ENCODE measurements around the gene NPTX2. TPM values are rescaled to one million over a fixed set of nuclear protein-coding genes. Genes with fewer than 3 reads are reported as not detected.

The NPTX2 gene
- total and polyA plus RNA-seq, 10 of the 15 experiments (the other 5 are each of a cell fraction or from before 2014, with no cell fraction given) = 0.04 TPM; not detected in 9

DNA sequence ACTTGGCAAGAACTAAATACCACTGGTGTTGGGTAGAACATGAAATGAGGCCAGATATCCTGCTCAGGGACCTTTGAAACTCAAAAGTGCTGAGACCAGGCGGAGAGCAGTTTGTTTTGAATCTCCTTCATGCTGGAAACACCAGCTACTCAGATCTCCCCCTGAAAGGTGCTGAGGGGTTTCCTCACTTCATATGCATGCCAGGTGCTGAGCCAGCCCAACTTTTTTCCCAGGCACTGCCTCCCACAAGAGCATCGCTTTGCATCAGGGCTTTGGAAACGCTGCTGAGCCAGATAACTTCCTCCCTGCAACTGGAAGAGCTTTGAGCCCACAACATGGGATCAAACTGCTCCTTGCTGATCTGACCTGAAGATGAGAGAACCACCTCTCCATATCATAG is 13.7 kb downstream of the NPTX2 start (continued):
- no peak for TF ChIP-seq BHLHE40 (IDR thresholded peaks at IDR 0.05; ENCODE audit: borderline replicate concordance in 1 of 2, low read depth in 2 of 2, low read length in 1 of 2)

DNA sequence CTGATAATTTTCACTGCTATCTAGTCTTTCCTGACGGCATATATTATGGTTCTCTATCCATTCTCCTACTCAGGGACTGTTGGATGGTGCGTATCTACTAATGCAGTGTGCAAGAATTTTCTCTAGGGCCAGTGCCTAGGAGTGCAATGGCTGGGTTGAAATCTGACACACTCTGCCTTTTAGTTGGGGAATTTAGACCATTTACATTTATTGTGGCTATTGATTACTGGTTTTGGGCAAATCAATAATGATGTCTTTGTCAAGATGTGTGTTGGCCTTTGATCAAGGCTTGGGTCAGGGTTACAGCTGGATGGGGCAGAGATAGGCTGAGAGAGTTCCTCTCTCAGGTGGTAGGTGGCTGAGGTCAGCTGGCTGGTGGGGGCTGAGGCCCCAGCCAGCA is 21.8 kb downstream of the NPTX2 start:
- no peak overlapping the region for H3K4me2 ChIP-seq (ENCODE audit: control insufficient read depth, insufficient read depth)
- POLR2A ChIA-PET = no interaction called here
- no peaks in the 10 kb centered on the region for H3K79me2 ChIP-seq (ENCODE audit: control insufficient read depth, insufficient read depth, low read length)
- no peak overlapping the region for H3K9ac ChIP-seq (ENCODE audit: control insufficient read depth, insufficient read depth, low read length)
- intact Hi-C loops (cut with micrococcal nuclease; ENCODE audit: unreplicated experiment) (no loop called here), in situ Hi-C loops (cut with MboI) (no loop called here)
- no peaks in the 10 kb centered on the region for H3K27me3 ChIP-seq (replicated peaks in 1 of 2; ENCODE audit: control insufficient read depth in 2 of 2, insufficient read depth in 2 of 2, low read length in 1 of 2)
- H4K20me1 ChIP-seq (ENCODE audit: control insufficient read depth, insufficient read depth) = no peaks in the 10 kb centered on the region
- SMC1A ChIA-PET (ENCODE audit: uncharacterized antibody, unreplicated experiment) = no interaction called here
- ATAC-seq = no peak
- peaks cover 25% of the 10 kb centered on the region for H3K4me1 ChIP-seq (ENCODE audit: control insufficient read depth, insufficient read depth, low read length)
- H3K4me3 ChIP-seq = no peak overlapping the region
- FAIRE-seq = no peak
- no peak overlapping the region for H3K27ac ChIP-seq (ENCODE audit: control insufficient read depth, insufficient read depth)
- no TSS peak for BruUV-seq (replicated peaks)
- CTCF ChIA-PET = no interaction called here
- H3K36me3 ChIP-seq (ENCODE audit: control insufficient read depth in 2 of 2, insufficient read depth in 2 of 2, low read length in 1 of 2) = no peaks in the 10 kb centered on the region
- no peak for DNase-seq (ENCODE audit: low read depth, low spot score)
- H3K9me3 ChIP-seq (replicated peaks; ENCODE audit: control insufficient read depth, insufficient read depth, low read length) = peaks cover 8% of the 10 kb centered on the region; the same call in 1 of the 3 replicates
- RAD21 ChIA-PET (ENCODE audit: unreplicated experiment) = no interaction called here
- 43% methylated on average over 2 of the region's 2 CpGs for WGBS (ENCODE audit: insufficient coverage, insufficient replicate concordance, low lambda C conversion rate, missing lambda C conversion rate)
- H2AFZ ChIP-seq (ENCODE audit: control insufficient read depth, low read depth, low read length) = no peak overlapping the region
- TF ChIP-seq, protein P1, sequence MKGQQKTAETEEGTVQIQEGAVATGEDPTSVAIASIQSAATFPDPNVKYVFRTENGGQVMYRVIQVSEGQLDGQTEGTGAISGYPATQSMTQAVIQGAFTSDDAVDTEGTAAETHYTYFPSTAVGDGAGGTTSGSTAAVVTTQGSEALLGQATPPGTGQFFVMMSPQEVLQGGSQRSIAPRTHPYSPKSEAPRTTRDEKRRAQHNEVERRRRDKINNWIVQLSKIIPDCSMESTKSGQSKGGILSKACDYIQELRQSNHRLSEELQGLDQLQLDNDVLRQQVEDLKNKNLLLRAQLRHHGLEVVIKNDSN (IDR thresholded peaks at IDR 0.05; ENCODE audit: borderline replicate concordance, extremely low read length, insufficient read depth, low read depth, low read length) = no peak
- TF ChIP-seq TCF3 (IDR thresholded peaks at IDR 0.05; ENCODE audit: borderline replicate concordance, insufficient read depth, low read depth, low read length) (no peak), BMI1 (IDR thresholded peaks at IDR 0.05; ENCODE audit: borderline replicate concordance) (no peak), MYC (IDR thresholded peaks at IDR 0.05; ENCODE audit: insufficient read depth, insufficient read length, insufficient replicate concordance, low read length, severe bottlenecking) (no peak), ZNF207 (IDR thresholded peaks at IDR 0.05; ENCODE audit: borderline replicate concordance) (no peak), TARDBP (IDR thresholded peaks at IDR 0.05; ENCODE audit: borderline replicate concordance) (no peak), BCL11A (IDR thresholded peaks at IDR 0.05; ENCODE audit: low read depth, low read length) (no peak), PAX8 (IDR thresholded peaks at IDR 0.05) (no peak), IRF4 (IDR thresholded peaks at IDR 0.05; ENCODE audit: low read depth, low read length) (no peak), SREBF2 (IDR thresholded peaks at IDR 0.05; ENCODE audit: low read length) (no peak)
- TF ChIP-seq, protein P2, sequence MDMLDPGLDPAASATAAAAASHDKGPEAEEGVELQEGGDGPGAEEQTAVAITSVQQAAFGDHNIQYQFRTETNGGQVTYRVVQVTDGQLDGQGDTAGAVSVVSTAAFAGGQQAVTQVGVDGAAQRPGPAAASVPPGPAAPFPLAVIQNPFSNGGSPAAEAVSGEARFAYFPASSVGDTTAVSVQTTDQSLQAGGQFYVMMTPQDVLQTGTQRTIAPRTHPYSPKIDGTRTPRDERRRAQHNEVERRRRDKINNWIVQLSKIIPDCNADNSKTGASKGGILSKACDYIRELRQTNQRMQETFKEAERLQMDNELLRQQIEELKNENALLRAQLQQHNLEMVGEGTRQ (IDR thresholded peaks at IDR 0.05; ENCODE audit: borderline replicate concordance, low read depth, low read length) = no peak
- TF ChIP-seq, protein P3, sequence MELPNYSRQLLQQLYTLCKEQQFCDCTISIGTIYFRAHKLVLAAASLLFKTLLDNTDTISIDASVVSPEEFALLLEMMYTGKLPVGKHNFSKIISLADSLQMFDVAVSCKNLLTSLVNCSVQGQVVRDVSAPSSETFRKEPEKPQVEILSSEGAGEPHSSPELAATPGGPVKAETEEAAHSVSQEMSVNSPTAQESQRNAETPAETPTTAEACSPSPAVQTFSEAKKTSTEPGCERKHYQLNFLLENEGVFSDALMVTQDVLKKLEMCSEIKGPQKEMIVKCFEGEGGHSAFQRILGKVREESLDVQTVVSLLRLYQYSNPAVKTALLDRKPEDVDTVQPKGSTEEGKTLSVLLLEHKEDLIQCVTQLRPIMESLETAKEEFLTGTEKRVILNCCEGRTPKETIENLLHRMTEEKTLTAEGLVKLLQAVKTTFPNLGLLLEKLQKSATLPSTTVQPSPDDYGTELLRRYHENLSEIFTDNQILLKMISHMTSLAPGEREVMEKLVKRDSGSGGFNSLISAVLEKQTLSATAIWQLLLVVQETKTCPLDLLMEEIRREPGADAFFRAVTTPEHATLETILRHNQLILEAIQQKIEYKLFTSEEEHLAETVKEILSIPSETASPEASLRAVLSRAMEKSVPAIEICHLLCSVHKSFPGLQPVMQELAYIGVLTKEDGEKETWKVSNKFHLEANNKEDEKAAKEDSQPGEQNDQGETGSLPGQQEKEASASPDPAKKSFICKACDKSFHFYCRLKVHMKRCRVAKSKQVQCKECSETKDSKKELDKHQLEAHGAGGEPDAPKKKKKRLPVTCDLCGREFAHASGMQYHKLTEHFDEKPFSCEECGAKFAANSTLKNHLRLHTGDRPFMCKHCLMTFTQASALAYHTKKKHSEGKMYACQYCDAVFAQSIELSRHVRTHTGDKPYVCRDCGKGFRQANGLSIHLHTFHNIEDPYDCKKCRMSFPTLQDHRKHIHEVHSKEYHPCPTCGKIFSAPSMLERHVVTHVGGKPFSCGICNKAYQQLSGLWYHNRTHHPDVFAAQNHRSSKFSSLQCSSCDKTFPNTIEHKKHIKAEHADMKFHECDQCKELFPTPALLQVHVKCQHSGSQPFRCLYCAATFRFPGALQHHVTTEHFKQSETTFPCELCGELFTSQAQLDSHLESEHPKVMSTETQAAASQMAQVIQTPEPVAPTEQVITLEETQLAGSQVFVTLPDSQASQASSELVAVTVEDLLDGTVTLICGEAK (IDR thresholded peaks at IDR 0.05; ENCODE audit: borderline replicate concordance) = no peak
- TF ChIP-seq, protein P4, sequence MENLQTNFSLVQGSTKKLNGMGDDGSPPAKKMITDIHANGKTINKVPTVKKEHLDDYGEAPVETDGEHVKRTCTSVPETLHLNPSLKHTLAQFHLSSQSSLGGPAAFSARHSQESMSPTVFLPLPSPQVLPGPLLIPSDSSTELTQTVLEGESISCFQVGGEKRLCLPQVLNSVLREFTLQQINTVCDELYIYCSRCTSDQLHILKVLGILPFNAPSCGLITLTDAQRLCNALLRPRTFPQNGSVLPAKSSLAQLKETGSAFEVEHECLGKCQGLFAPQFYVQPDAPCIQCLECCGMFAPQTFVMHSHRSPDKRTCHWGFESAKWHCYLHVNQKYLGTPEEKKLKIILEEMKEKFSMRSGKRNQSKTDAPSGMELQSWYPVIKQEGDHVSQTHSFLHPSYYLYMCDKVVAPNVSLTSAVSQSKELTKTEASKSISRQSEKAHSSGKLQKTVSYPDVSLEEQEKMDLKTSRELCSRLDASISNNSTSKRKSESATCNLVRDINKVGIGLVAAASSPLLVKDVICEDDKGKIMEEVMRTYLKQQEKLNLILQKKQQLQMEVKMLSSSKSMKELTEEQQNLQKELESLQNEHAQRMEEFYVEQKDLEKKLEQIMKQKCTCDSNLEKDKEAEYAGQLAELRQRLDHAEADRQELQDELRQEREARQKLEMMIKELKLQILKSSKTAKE (IDR thresholded peaks at IDR 0.05; ENCODE audit: low read depth, poor library complexity, severe bottlenecking) = no peak
- TF ChIP-seq, protein P5, sequence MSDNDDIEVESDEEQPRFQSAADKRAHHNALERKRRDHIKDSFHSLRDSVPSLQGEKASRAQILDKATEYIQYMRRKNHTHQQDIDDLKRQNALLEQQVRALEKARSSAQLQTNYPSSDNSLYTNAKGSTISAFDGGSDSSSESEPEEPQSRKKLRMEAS (IDR thresholded peaks at IDR 0.05; ENCODE audit: low read depth, low read length) = no peak
